Glutamatergic neuron (in vitro differentiated cells): ENCODE data around the gene SMNDC1. TPM values are rescaled to one million over a fixed set of nuclear protein-coding genes. Genes with fewer than 3 reads are reported as not detected.

Experiments used
- DNase-seq: peaks from one replicate; pipeline ENCODE4 v3.0.0; 2022
- H3K27ac Mint-ChIP-seq: one replicate; pipeline ENCODE4 v1.8.0; 2020; ENCODE audit warnings: mild to moderate bottlenecking, mixed read lengths, inconsistent platforms; ENCODE audit not compliant: unreplicated experiment
- H3K27me3 Mint-ChIP-seq: one replicate; pipeline ENCODE4 v1.8.0; 2020; ENCODE audit warnings: mild to moderate bottlenecking, moderate library complexity, mixed read lengths, inconsistent platforms; ENCODE audit not compliant: unreplicated experiment
- H3K36me3 Mint-ChIP-seq: one replicate; pipeline ENCODE4 v1.8.0; 2020; ENCODE audit warnings: mild to moderate bottlenecking, mixed read lengths, inconsistent platforms; ENCODE audit not compliant: unreplicated experiment
- H3K4me1 Mint-ChIP-seq: one replicate; pipeline ENCODE4 v1.8.0; 2020; ENCODE audit warnings: mild to moderate bottlenecking, low read depth, mixed read lengths, inconsistent platforms; ENCODE audit not compliant: unreplicated experiment
- H3K4me3 Mint-ChIP-seq: one replicate; pipeline ENCODE4 v1.8.0; 2020; ENCODE audit warnings: mild to moderate bottlenecking, mixed read lengths, inconsistent platforms; ENCODE audit not compliant: unreplicated experiment
- H3K9me3 Mint-ChIP-seq: one replicate; pipeline ENCODE4 v1.8.0; 2020; ENCODE audit warnings: mild to moderate bottlenecking, moderate library complexity, mixed read lengths, inconsistent platforms; ENCODE audit not compliant: unreplicated experiment
- CTCF ChIP-seq: fragments of 200-600 bp; sonication (generic); IDR thresholded peaks from one replicate; pipeline ENCODE4 v1.5.0; 2021; ENCODE audit not compliant: partially characterized antibody, unreplicated experiment
- total RNA-seq: library from RNA; stranded (reverse); fragmentation: NEBNext Ultra II Directional; extraction: Animal tissue kit (Norgen Biotek cat#: 25700); gene quantifications from one replicate; pipeline ENCODE4 v1.2.1, GENCODE V29; 2021; ENCODE audit not compliant: unreplicated experiment

SMNDC1 gene
- total RNA-seq, 1 donor from 2014 or later, result 37.1 TPM

DNA sequence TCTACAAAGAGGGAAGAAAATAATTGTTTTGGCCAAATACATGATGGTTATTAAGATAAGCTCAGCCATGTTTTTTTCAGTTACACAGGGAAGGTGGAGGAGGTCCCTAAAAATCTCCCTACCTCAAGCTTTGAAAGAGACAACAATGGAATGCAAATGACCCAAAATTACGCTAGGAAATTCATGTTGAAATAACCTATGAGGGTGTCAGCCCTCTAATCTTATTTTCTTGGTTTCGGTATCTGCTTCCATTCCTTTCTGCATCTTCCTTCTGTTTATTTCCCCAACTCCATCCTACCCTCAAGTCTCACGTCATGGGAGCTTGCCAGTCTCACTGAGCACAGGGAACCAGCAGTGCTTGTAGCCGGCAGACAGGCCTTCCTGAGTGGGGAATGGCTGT, 40.6 kb upstream of the SMNDC1 start:
- Mint-ChIP-seq H3K4me3 (no peak overlapping the region), H3K27me3 (peaks cover 5% of the 10 kb centered on the region), H3K9me3 (no peaks in the 10 kb centered on the region), H3K4me1 (no peaks in the 10 kb centered on the region), H3K36me3 (peaks cover under 1% of the 10 kb centered on the region), H3K27ac (no peak overlapping the region)
- no peak for TF ChIP-seq CTCF
- DNase-seq, result no peak

GRCh38 chr10:110344622-110345021, 39.9 kb upstream of the SMNDC1 start:
- H3K27ac Mint-ChIP-seq, result no peak overlapping the region

DNA sequence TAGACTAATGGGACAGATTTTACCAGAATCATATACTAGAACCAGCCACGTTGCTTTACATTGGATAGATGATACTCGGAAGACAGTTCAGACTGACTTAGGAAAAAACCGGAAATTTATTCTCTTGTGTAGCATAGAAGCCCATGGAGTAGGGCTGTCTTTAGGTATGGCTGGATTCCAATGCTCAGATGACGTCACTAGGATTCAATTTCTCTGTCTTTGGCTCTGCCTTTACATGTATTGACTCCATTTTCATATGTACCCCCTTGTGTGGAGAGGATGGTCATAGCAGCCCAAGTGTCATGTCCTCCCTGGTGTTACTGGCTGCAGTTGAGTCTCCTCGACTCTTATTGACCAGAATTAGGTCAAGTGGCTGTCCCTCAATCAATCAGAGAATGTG, 39.2 kb upstream of the SMNDC1 start:
- DNase-seq, result no peak
- no peak overlapping the region for H3K4me3 Mint-ChIP-seq
- H3K27me3 Mint-ChIP-seq, result no peaks in the 10 kb centered on the region
- H3K4me1 Mint-ChIP-seq, result no peaks in the 10 kb centered on the region
- no peaks in the 10 kb centered on the region for H3K9me3 Mint-ChIP-seq
- no peak for TF ChIP-seq CTCF
- H3K27ac Mint-ChIP-seq, result no peak overlapping the region
- H3K36me3 Mint-ChIP-seq, result peaks cover 4% of the 10 kb centered on the region

More at GRCh38 chr10:110344622-110345021, 39.9 kb upstream of the SMNDC1 start:
- H3K27me3 Mint-ChIP-seq, result peaks cover 2% of the 10 kb centered on the region
- peaks cover 4% of the 10 kb centered on the region for H3K36me3 Mint-ChIP-seq
- H3K4me1 Mint-ChIP-seq, result no peaks in the 10 kb centered on the region
- H3K4me3 Mint-ChIP-seq, result no peak overlapping the region
- no peak for TF ChIP-seq CTCF
- DNase-seq, result no peak
- H3K9me3 Mint-ChIP-seq, result no peaks in the 10 kb centered on the region

DNA sequence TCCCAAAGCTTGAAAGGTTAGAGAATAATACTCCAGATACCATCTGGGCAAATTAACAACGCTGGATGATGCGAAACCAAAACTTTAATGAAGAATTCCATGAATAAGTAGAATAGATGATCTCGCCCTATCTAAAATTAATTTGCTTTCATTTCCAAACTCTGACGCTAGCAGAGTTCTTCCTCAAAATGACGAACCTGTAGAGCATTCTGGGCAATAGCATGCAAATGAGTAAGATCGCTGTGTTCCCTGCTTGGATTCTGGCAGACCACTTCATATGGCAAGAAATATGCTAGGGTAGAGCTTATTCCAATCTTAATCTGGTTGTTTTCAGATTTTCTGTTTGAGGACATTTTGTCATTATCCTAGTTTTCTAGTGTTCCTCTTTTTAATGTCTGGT, 36.1 kb upstream of the SMNDC1 start:
- H3K36me3 Mint-ChIP-seq, result peaks cover 4% of the 10 kb centered on the region
- H3K9me3 Mint-ChIP-seq, result no peaks in the 10 kb centered on the region
- peaks cover 12% of the 10 kb centered on the region for H3K4me1 Mint-ChIP-seq
- TF ChIP-seq CTCF, result no peak
- no peak for DNase-seq
- H3K27me3 Mint-ChIP-seq, result no peaks in the 10 kb centered on the region
- no peak overlapping the region for H3K4me3 Mint-ChIP-seq
- no peak overlapping the region for H3K27ac Mint-ChIP-seq

DNA sequence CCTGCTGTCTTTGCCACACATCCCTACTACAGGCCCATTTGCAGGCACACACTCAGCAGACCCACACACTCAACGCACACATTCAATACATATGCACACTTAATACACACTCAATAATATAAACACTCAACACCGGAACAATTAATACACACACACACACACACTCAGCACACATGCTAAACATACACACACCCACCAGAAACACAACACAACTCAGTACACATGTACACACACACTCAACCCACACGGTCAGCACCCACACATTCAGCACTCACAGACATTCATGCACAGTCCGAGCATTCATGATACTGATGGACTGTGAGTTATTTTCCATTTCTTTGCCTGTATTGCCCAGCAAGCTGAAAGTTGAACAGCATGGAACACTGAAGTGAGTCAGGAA, 35.4 kb upstream of the SMNDC1 start:
- Mint-ChIP-seq H3K4me3 (no peak overlapping the region), H3K27ac (no peak overlapping the region), H3K27me3 (no peaks in the 10 kb centered on the region), H3K4me1 (peaks cover 14% of the 10 kb centered on the region), H3K9me3 (no peaks in the 10 kb centered on the region), H3K36me3 (peaks cover 4% of the 10 kb centered on the region)
- no peak for TF ChIP-seq CTCF
- DNase-seq, result no peak
